ENCODE data around the gene TM7SF2.

DNA sequence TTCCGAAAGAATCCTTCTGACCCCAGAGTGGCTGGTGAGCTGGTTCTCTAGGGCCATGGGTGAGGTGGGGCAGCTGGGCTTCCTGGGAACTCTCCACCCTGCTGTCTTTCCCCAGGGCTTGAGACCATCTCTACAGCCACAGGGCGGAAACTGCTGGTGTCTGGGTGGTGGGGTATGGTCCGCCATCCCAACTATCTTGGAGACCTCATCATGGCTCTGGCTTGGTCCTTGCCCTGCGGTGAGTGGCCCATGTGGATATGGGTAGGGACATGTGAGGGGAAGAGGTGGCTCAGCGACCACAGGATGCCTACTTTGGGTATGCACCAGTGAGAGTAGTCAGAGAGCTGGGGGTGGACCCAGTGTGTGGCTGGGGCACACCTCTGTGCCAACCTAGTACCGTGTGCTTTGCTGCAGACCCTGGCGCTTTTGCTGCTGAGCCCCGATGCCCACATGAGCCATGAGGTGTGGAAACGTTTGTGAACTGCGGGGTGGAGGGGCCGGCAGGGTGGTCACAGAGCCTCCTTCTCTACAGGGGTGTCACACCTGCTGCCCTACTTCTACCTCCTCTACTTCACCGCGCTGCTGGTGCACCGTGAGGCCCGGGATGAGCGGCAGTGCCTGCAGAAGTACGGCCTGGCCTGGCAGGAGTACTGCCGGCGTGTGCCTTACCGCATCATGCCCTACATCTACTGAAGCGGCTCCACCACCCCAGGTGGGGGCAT lies 3.9 kb downstream of the TM7SF2 start:
- TF ChIP-seq POLR2AphosphoS5 (IDR thresholded peaks at IDR 0.05; ENCODE audit: low read depth, low read length): no peak; the same call in 1 of the 2 replicates
- TF ChIP-seq TAF1 (IDR thresholded peaks at IDR 0.05; ENCODE audit: borderline replicate concordance, insufficient read depth, low read length): no peak
- no peak for TF ChIP-seq SIN3A (IDR thresholded peaks at IDR 0.05; ENCODE audit: borderline replicate concordance, insufficient read depth, low read length)
- TF ChIP-seq, protein P1, sequence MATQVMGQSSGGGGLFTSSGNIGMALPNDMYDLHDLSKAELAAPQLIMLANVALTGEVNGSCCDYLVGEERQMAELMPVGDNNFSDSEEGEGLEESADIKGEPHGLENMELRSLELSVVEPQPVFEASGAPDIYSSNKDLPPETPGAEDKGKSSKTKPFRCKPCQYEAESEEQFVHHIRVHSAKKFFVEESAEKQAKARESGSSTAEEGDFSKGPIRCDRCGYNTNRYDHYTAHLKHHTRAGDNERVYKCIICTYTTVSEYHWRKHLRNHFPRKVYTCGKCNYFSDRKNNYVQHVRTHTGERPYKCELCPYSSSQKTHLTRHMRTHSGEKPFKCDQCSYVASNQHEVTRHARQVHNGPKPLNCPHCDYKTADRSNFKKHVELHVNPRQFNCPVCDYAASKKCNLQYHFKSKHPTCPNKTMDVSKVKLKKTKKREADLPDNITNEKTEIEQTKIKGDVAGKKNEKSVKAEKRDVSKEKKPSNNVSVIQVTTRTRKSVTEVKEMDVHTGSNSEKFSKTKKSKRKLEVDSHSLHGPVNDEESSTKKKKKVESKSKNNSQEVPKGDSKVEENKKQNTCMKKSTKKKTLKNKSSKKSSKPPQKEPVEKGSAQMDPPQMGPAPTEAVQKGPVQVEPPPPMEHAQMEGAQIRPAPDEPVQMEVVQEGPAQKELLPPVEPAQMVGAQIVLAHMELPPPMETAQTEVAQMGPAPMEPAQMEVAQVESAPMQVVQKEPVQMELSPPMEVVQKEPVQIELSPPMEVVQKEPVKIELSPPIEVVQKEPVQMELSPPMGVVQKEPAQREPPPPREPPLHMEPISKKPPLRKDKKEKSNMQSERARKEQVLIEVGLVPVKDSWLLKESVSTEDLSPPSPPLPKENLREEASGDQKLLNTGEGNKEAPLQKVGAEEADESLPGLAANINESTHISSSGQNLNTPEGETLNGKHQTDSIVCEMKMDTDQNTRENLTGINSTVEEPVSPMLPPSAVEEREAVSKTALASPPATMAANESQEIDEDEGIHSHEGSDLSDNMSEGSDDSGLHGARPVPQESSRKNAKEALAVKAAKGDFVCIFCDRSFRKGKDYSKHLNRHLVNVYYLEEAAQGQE (IDR thresholded peaks at IDR 0.05; ENCODE audit: insufficient read depth in 1 of 2, low read depth in 2 of 2, low read length in 2 of 2): no peak

Data from PFSK-1 (cell line).